C4-2B (cell line): ENCODE data around the gene KIF26B.

Experiments
- CTCF ChIP-seq: fragments of 450-650 bp; conservative IDR thresholded peaks from 2 replicates; pipeline ENCODE4 v1.5.1; 2017; ENCODE audit warnings: mild to moderate bottlenecking
- ZFX ChIP-seq: fragments of 450-650 bp; IDR thresholded peaks from 2 replicates; pipeline ENCODE4 v1.6.1; 2017

DNA sequence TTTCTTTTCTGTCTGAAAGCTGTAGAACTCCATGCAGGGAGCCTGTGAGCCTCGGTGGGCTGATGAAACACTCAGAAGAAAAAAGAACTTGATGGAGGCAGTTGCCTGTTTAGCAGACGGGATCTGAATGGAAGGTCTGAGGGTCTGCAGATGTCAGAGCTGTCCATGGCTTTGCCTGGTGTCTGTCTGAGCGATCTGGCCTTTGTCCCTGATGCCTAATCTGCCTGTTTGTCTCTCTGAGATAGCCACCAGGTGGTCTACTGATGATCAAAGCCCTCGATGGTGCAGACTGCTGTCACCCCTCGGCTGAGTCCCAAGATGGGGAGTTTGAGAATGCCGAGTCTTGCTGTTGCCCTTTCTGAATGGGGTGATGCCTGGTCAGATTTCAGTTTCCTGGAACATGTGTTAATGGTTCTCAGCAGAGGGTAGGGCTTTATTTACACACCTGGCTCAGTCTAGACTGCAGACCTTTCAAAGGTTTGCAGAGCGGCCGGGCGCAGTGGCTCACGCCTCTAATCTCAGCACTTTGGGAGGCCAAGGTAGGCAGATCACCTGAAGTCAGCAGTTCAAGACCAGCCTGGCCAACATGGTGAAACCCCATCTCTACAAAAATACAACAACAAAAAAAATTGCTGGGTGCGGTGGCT lies 90.4 kb downstream of the KIF26B start:
- TF ChIP-seq CTCF (no peak), ZFX (no peak)
